HEK293T (cell line): ENCODE data around the gene ASTL.

Experiments
- CTCF ChIA-PET: fragments of 350-600 bp; formaldehyde crosslinking; extraction: SDS; loops from one replicate; lab custom pipeline; 2021; ENCODE audit warnings: antibody characterized with exemption, inconsistent platforms; lab: Yijun Ruan, JAX
- POLR2A ChIA-PET: fragments of 350-600 bp; formaldehyde crosslinking; extraction: SDS; loops from one replicate; lab custom pipeline; 2020; ENCODE audit warnings: antibody characterized with exemption, inconsistent platforms; lab: Yijun Ruan, JAX
- DNase-seq: peaks from one replicate; pipeline ENCODE4 v3.0.0; 2012; ENCODE audit warnings: mixed read lengths; ENCODE audit errors: extremely low spot score
- ARNT ChIP-seq: fragments of 450-650 bp; IDR thresholded peaks from 2 replicates; pipeline ENCODE4 v1.6.1; 2017; ENCODE audit warnings: mild to moderate bottlenecking
- BHLHE40 ChIP-seq: fragments of 450-650 bp; IDR thresholded peaks from 2 replicates; pipeline ENCODE4 v1.6.1; 2016; ENCODE audit warnings: mild to moderate bottlenecking, moderate library complexity, borderline replicate concordance
- CTBP1 ChIP-seq: fragments of 450-650 bp; IDR thresholded peaks from 2 replicates; pipeline ENCODE4 v1.6.1; 2016; ENCODE audit warnings: borderline replicate concordance
- ELF4 ChIP-seq: fragments of 450-650 bp; IDR thresholded peaks from 2 replicates; pipeline ENCODE4 v1.6.1; 2017; ENCODE audit warnings: antibody characterized with exemption
- FOXA1 ChIP-seq: fragments of 450-650 bp; IDR thresholded peaks from 2 replicates; pipeline ENCODE4 v1.6.1; 2016; ENCODE audit warnings: mild to moderate bottlenecking
- FOXK2 ChIP-seq: fragments of 450-650 bp; IDR thresholded peaks from 2 replicates; pipeline ENCODE4 v1.6.1; 2016; ENCODE audit warnings: mild to moderate bottlenecking
- FOXM1 ChIP-seq: fragments of 450-650 bp; IDR thresholded peaks from 2 replicates; pipeline ENCODE4 v1.6.1; 2017; ENCODE audit warnings: mild to moderate bottlenecking, borderline replicate concordance
- HDGF ChIP-seq: fragments of 450-650 bp; IDR thresholded peaks from 2 replicates; pipeline ENCODE4 v1.6.1; 2017; ENCODE audit warnings: antibody characterized with exemption, borderline replicate concordance
- L3MBTL2 ChIP-seq: fragments of 450-650 bp; conservative IDR thresholded peaks from 2 replicates; pipeline ENCODE4 v1.6.1; 2016; ENCODE audit warnings: mild to moderate bottlenecking
- LEF1 ChIP-seq: fragments of 450-650 bp; IDR thresholded peaks from 2 replicates; pipeline ENCODE4 v1.6.1; 2017; ENCODE audit warnings: mild to moderate bottlenecking, borderline replicate concordance
- NFRKB ChIP-seq: fragments of 450-650 bp; IDR thresholded peaks from 2 replicates; pipeline ENCODE4 v1.6.1; 2016; ENCODE audit warnings: mild to moderate bottlenecking, moderate library complexity
- PKNOX1 ChIP-seq: fragments of 450-650 bp; IDR thresholded peaks from 2 replicates; pipeline ENCODE4 v1.6.1; 2016
- SP1 ChIP-seq: fragments of 450-650 bp; IDR thresholded peaks from 2 replicates; pipeline ENCODE4 v1.6.1; 2017
- SUZ12 ChIP-seq: fragments of 450-650 bp; IDR thresholded peaks from 2 replicates; pipeline ENCODE4 v1.6.1; 2016; ENCODE audit warnings: mild to moderate bottlenecking
- TARDBP ChIP-seq: fragments of 450-650 bp; IDR thresholded peaks from 2 replicates; pipeline ENCODE4 v1.6.1; 2016
- ZNF384 ChIP-seq: fragments of 450-650 bp; IDR thresholded peaks from 2 replicates; pipeline ENCODE4 v1.6.1; 2016

ASTL gene

DNA sequence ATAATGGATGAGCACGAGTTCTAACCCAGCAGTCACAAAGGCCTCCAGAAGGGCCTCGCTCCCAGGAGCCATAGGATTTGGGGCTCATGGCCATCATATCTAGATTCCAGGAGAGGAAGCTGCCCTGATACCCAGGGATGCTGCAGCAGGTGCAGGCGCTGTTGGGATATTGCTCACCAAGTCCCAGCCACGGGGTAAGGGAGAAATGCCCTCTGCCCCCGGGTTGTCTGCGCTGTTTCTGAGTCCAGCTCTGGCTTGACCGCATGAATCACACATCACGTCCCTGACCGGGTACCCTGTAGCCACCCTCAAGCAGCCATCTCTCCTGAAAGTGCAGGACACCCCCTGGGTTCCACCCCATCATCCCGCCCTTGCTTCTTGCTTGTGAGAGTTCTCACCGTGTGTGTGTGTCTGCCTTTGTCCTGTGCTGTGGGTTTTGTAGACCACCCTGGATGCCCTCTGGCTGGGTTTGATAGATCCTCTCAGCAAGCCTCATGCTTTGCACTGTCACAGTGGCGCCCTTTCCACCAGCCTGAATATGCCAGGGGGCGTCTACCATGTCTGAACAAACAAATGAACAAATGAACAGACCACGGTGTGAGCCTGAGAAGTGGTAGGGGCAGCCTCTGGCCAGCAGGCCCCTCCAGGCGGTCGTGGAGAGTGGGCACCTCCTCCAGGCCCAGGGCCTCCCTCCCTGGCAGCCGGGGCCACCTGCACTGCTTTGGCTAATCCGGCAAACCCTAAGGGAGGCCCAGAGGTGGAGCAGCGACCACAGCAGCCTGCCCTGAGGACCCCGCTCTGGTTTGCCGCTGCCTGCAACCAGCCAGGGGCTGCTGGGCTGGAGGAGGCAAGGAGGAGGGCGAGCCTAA is 54.1 kb downstream of the ASTL start:
- ChIA-PET CTCF (no interaction called here), POLR2A (interaction anchor here (1.2 kb wide), 1 partner anchor 18 kb away, joined by 4 read pairs; no protein-coding TSS in a partner anchor)
- DNase-seq, result no peak
- TF ChIP-seq NFRKB, result no peak
- no peak for TF ChIP-seq ELF4
- TF ChIP-seq L3MBTL2, result no peak
- TF ChIP-seq FOXA1, result no peak
- TF ChIP-seq TARDBP, result no peak

DNA sequence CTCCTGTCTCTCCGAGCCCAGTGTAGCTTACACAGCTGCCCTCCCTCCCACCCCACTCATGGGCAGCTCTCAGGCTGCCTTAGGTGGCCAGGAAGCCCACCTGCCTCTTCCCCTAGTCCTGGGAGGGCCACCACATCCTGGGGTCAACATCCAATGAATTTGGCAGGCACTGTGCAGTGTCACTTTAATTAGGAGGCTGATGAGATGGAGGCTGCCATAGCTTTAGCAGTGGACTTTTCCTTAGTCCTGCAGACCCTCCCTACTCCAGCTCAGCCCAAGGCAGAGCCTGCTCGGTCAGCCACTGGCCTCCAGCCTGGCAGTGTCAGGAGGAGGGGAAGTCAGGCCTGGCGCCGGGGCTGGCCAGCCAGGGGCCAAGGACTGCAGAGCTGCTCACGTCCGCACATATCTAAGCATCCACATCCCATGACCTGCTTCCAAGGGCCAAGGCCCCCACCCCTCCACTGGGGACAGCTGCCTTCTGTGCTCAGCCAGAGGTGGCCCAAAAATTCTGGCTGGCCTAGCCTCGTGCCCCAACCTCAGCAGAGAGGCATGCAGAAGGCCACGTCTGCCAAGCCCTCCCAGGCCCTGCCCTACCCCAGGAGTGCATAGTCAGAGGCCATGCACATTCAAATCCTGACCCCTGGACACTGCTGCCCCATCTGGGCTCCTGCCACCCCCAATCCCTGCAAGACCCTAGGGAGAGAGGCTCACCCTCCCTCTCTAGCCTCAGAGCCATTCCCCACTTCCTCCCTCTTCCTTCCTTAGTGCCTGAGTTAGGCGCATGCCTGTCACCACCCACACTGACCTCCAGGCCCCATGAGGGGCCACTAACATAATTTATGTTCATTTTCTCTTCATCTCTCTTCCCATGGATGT is 55.0 kb downstream of the ASTL start:
- DNase-seq, result no peak
- CTCF ChIA-PET, result interaction anchor here (1.0 kb wide), 1 partner anchor 33 kb away, joined by 3 read pairs; the partner anchor contains the start of gene ADRA2B
- no peak for TF ChIP-seq SUZ12
- no peak for TF ChIP-seq SP1
- TF ChIP-seq BHLHE40, result no peak
- no peak for TF ChIP-seq L3MBTL2
- TF ChIP-seq FOXA1, result no peak
- TF ChIP-seq TARDBP, result no peak
- TF ChIP-seq FOXK2, result no peak
- no peak for TF ChIP-seq LEF1
- no peak for TF ChIP-seq NFRKB
- TF ChIP-seq HDGF, result no peak
- no peak for TF ChIP-seq ELF4
- no peak for TF ChIP-seq ARNT
- POLR2A ChIA-PET, result interaction anchor here (1.2 kb wide), 1 partner anchor 19 kb away, joined by 4 read pairs; no protein-coding TSS in a partner anchor

GRCh38 chr2:96082211-96083063 is 55.9 kb downstream of the ASTL start:
- ChIA-PET POLR2A (interaction anchor here (1.2 kb wide), 1 partner anchor 20 kb away, joined by 4 read pairs; no protein-coding TSS in a partner anchor), CTCF (interaction anchor here (1.0 kb wide), 1 partner anchor 34 kb away, joined by 3 read pairs; the partner anchor contains the start of gene ADRA2B)
- DNase-seq, result no peak

GRCh38 chr2:96081042-96081441 is 57.3 kb downstream of the ASTL start:
- DNase-seq, result no peak
- TF ChIP-seq ZNF384, result no peak
- no peak for TF ChIP-seq NFRKB
- no peak for TF ChIP-seq ELF4
- TF ChIP-seq SP1, result no peak
- TF ChIP-seq FOXA1, result no peak
- TF ChIP-seq HDGF, result no peak
- no peak for TF ChIP-seq ARNT
- no peak for TF ChIP-seq CTBP1
- TF ChIP-seq BHLHE40, result no peak
- TF ChIP-seq TARDBP, result no peak
- TF ChIP-seq L3MBTL2, result no peak
- no peak for TF ChIP-seq LEF1
- TF ChIP-seq FOXM1, result no peak
- no peak for TF ChIP-seq PKNOX1
- no peak for TF ChIP-seq SUZ12
- POLR2A ChIA-PET, result no interaction called here
- CTCF ChIA-PET, result no interaction called here

More at GRCh38 chr2:96082211-96083063, 55.9 kb downstream of the ASTL start:
- no peak for TF ChIP-seq NFRKB
- no peak for TF ChIP-seq FOXK2
- no peak for TF ChIP-seq ELF4
- no peak for TF ChIP-seq ARNT

DNA sequence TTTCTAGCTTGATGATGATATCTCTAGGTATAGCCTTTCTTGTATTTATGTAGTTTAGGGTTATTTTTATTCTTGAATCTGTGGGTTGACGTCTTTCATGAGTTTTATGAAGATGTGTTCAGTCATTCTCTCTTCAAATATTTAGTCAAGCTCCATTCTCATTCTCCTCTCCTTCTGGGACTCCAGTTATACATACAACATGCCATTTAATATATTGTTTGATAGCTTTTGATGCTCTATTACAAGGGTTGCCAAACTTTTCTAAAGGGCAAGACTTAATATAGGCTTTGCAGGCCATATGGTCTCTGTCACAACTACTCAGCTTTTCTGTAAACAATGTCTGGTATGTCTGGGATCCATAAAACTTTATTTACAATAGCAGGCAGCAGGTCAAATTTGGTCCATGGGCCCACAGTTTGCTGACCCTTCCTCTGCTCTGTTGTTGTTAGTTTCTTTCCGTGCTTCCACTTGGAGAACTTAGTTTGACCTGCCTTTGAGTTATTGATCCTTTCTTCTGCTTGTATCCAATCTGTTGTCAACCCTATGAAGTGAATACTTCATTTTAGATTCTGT is 63.0 kb downstream of the ASTL start:
- ChIA-PET POLR2A (no interaction called here), CTCF (interaction anchor here (2.2 kb wide), 1 partner anchor 83 kb away, joined by 5 read pairs; no protein-coding TSS in a partner anchor)
- TF ChIP-seq HDGF (no peak), FOXA1 (no peak), NFRKB (no peak), LEF1 (no peak), FOXK2 (no peak), ELF4 (no peak), CTBP1 (no peak), SUZ12 (no peak), L3MBTL2 (no peak), PKNOX1 (no peak), ZNF384 (no peak), FOXM1 (no peak), SP1 (no peak), ARNT (no peak), TARDBP (no peak), BHLHE40 (no peak)
- DNase-seq, result no peak
